Liver (tissue), 9 donors: Measurements from ENCODE around the gene BCKDHB. TPM values are rescaled to one million over a fixed set of nuclear protein-coding genes. Genes with fewer than 3 reads are reported as not detected.

Source experiments
- DNase-seq: peaks from one replicate; pipeline ENCODE4 v3.0.0-alpha.2; 2017; ENCODE audit warnings: low spot score
- H3K27ac ChIP-seq, 2 donors: one replicate each; pipeline ENCODE4 v1.7.0; 2013; ENCODE audit warnings: inconsistent platforms in 2 of 2, low read length in 2 of 2, control low read depth in 1 of 2, low read depth in 1 of 2, mild to moderate bottlenecking in 1 of 2
- H3K27me3 ChIP-seq, 4 donors: one replicate each; pipeline versions ENCODE4 v1.6.1 to v1.7.0; 2013; ENCODE audit warnings: low read length in 3 of 4, inconsistent platforms in 1 of 4, mild to moderate bottlenecking in 1 of 4, moderate library complexity in 1 of 4; ENCODE audit not compliant: control insufficient read depth in 4 of 4, insufficient read depth in 4 of 4
- H3K36me3 ChIP-seq, 4 donors: one replicate each; pipeline versions ENCODE4 v1.6.1 to v1.7.0; 2013; ENCODE audit warnings: low read length in 3 of 4, mild to moderate bottlenecking in 3 of 4, low read depth in 1 of 4, moderate library complexity in 1 of 4; ENCODE audit not compliant: control insufficient read depth in 4 of 4, insufficient read depth in 3 of 4
- H3K4me1 ChIP-seq, 4 donors: one replicate each; pipeline versions ENCODE4 v1.6.1 to v1.7.0; 2013; ENCODE audit warnings: low read length in 3 of 4, mild to moderate bottlenecking in 3 of 4, moderate library complexity in 1 of 4; ENCODE audit not compliant: control insufficient read depth in 4 of 4, insufficient read depth in 4 of 4
- H3K4me3 ChIP-seq, 3 donors: one replicate each; pipeline versions ENCODE4 v1.6.1 to v1.7.0; 2013; ENCODE audit warnings: low read length in 3 of 3, control low read depth in 1 of 3, low read depth in 1 of 3, mild to moderate bottlenecking in 1 of 3
- H3K9ac ChIP-seq, 2 donors: one replicate each; pipeline ENCODE4 v1.7.0; 2013; ENCODE audit warnings: low read length in 2 of 2, mild to moderate bottlenecking in 2 of 2, moderate library complexity in 2 of 2, control low read depth in 1 of 2, low read depth in 1 of 2
- H3K9me3 ChIP-seq, 4 donors: one replicate each; pipeline versions ENCODE4 v1.6.1 to v1.7.0; 2013; ENCODE audit warnings: low read length in 3 of 4; ENCODE audit not compliant: control insufficient read depth in 4 of 4
- ATF3 ChIP-seq: IDR thresholded peaks from 2 replicates; pipeline ENCODE4 v1.6.1; 2016; ENCODE audit warnings: antibody characterized with exemption
- CTCF ChIP-seq: fragments of 150-350 bp; IDR thresholded peaks from 2 replicates; pipeline ENCODE4 v1.5.1; 2017; ENCODE audit warnings: improper control_type of control experiment, low read depth, low read length; ENCODE audit not compliant: missing input control
- EGR1 ChIP-seq, 2 donors: IDR thresholded peaks; 2 replicates each; pipeline ENCODE4 v1.6.1; 2016 to 2018; ENCODE audit warnings: antibody characterized with exemption in 2 of 2, low read depth in 2 of 2
- FOXA1 ChIP-seq: IDR thresholded peaks from 2 replicates; pipeline ENCODE4 v1.6.1; 2016; ENCODE audit warnings: antibody characterized with exemption
- FOXA2 ChIP-seq: IDR thresholded peaks from 2 replicates; pipeline ENCODE4 v1.6.1; 2016; ENCODE audit warnings: antibody characterized with exemption
- GABPA ChIP-seq, 2 donors: IDR thresholded peaks in 1 of 2; conservative IDR thresholded peaks in 1 of 2; 2 replicates each; pipeline ENCODE4 v1.6.1; 2016; ENCODE audit warnings: antibody characterized with exemption in 2 of 2, mild to moderate bottlenecking in 1 of 2, moderate library complexity in 1 of 2
- HNF4A ChIP-seq, 2 donors: conservative IDR thresholded peaks; 2 replicates each; pipeline ENCODE4 v1.6.1; 2016; ENCODE audit warnings: antibody characterized with exemption in 2 of 2, mild to moderate bottlenecking in 2 of 2
- HNF4G ChIP-seq: IDR thresholded peaks from 2 replicates; pipeline ENCODE4 v1.6.1; 2016; ENCODE audit warnings: antibody characterized with exemption
- JUND ChIP-seq, 2 donors: IDR thresholded peaks; 2 replicates each; pipeline ENCODE4 v1.6.1; 2016; ENCODE audit warnings: antibody characterized with exemption in 2 of 2
- MAX ChIP-seq: IDR thresholded peaks from 2 replicates; pipeline ENCODE4 v1.6.1; 2016; ENCODE audit warnings: antibody characterized with exemption
- NR2F2 ChIP-seq: IDR thresholded peaks from 2 replicates; pipeline ENCODE4 v1.6.1; 2016; ENCODE audit warnings: antibody characterized with exemption
- RAD21 ChIP-seq, 2 donors: IDR thresholded peaks; 2 replicates each; pipeline ENCODE4 v1.6.1; 2016; ENCODE audit warnings: antibody characterized with exemption in 2 of 2, mild to moderate bottlenecking in 2 of 2
- REST ChIP-seq: IDR thresholded peaks from 2 replicates; pipeline ENCODE4 v1.6.1; 2016; ENCODE audit warnings: antibody characterized with exemption, mild to moderate bottlenecking
- RXRA ChIP-seq, 2 donors: IDR thresholded peaks; 2 replicates each; pipeline ENCODE4 v1.6.1; 2017 to 2018; ENCODE audit warnings: antibody characterized with exemption in 2 of 2, mild to moderate bottlenecking in 1 of 2
- SP1 ChIP-seq: IDR thresholded peaks from 2 replicates; pipeline ENCODE4 v1.6.1; 2018; ENCODE audit warnings: antibody characterized with exemption, mild to moderate bottlenecking
- TAF1 ChIP-seq: conservative IDR thresholded peaks from 2 replicates; pipeline ENCODE4 v1.6.1; 2016; ENCODE audit warnings: antibody characterized with exemption, mild to moderate bottlenecking
- YY1 ChIP-seq: IDR thresholded peaks from 2 replicates; pipeline ENCODE4 v1.6.1; 2016; ENCODE audit warnings: antibody characterized with exemption, mild to moderate bottlenecking
- ZBTB33 ChIP-seq: IDR thresholded peaks from 2 replicates; pipeline ENCODE4 v1.6.1; 2016; ENCODE audit warnings: antibody characterized with exemption
- WGBS: extraction: QIAGEN DNeasy Blood & Tissue Kit; methylation state at CpG from one replicate; pipeline ENCODE4 v1.1.7; 2013; 5-methylcytosine and 5-hydroxymethylcytosine counted together
- polyA plus RNA-seq, 2 donors: library from polyadenylated mRNA; stranded (reverse) in 1 of 2; unstranded in 1 of 2; fragments of 200-250 nt in 1 of 2; fragments of >200 nt in 1 of 2; fragmentation: Nextera tagmentation in 1 of 2; extraction: Ambion mirVana in 1 of 2; gene quantifications; one replicate each; pipeline versions ENCODE4 v1.2.1 to v1.2.3, GENCODE V29; 2013 to 2015
- total RNA-seq, 2 donors: library from RNA; depleted of rRNA; stranded (reverse); fragments of >200 nt; gene quantifications; one replicate each; pipeline ENCODE4 v1.2.3, GENCODE V29; 2014
- donor health status: healthy.
- donor health status: healthy.
- donor health status: healthy.
- donor health status: healthy.
- donor health status: healthy.

BCKDHB gene
- total and polyA plus RNA-seq, 4 donors, result 13.0 to 74.8 (median 31.6) TPM

- Histone ChIP-seq H3K9me3 (no peaks in the 10 kb centered on the region), H3K4me3 (no peak overlapping the region), H3K27ac (no peak overlapping the region), H3K9ac (no peak overlapping the region), H3K4me1 (peaks cover 2 to 13% (median 6%) of the 10 kb centered on the region in 4 donors), H3K27me3 (no peaks in the 10 kb centered on the region), H3K36me3 (no peaks in the 10 kb centered on the region)
- TF ChIP-seq ZBTB33 (no peak), FOXA2 (no peak), YY1 (no peak), CTCF (no peak), HNF4A (conservative IDR thresholded peaks at IDR 0.05) (no peak), NR2F2 (no peak), EGR1 (IDR thresholded peaks at IDR 0.05; ENCODE audit: low read depth in 2 of 2) (no peak), RAD21 (IDR thresholded peaks at IDR 0.05) (no peak), JUND (IDR thresholded peaks at IDR 0.05) (no peak), TAF1 (no peak), GABPA (IDR thresholded peaks at IDR 0.05 in 1 of 2, conservative IDR thresholded peaks at IDR 0.05 in 1 of 2) (no peak), MAX (no peak)
- WGBS, result 80% methylated on average over 4 of the region's 4 CpGs
- no peak for DNase-seq
These were observed 90.4 kb downstream of the BCKDHB start for GRCh38 chr6:80196906-80197305.

- Histone ChIP-seq H3K4me3 (no peak overlapping the region), H3K27ac (no peak overlapping the region), H3K4me1 (peaks cover 2 to 13% (median 6%) of the 10 kb centered on the region in 4 donors), H3K27me3 (no peaks in the 10 kb centered on the region), H3K9ac (no peak overlapping the region), H3K36me3 (no peaks in the 10 kb centered on the region), H3K9me3 (no peaks in the 10 kb centered on the region)
- TF ChIP-seq FOXA1, result no peak
- TF ChIP-seq CTCF, result no peak
- TF ChIP-seq RAD21 (IDR thresholded peaks at IDR 0.05), result peak in 1 of 2 donors; percentile 8
- TF ChIP-seq MAX, result no peak
- TF ChIP-seq GABPA (IDR thresholded peaks at IDR 0.05 in 1 of 2, conservative IDR thresholded peaks at IDR 0.05 in 1 of 2), result no peak
- no peak for TF ChIP-seq HNF4G
- TF ChIP-seq NR2F2, result no peak
- TF ChIP-seq YY1, result peak; percentile 78
- no peak for TF ChIP-seq JUND (IDR thresholded peaks at IDR 0.05)
- peak; percentile 15 for TF ChIP-seq REST
- peak; percentile 25 for TF ChIP-seq SP1
- TF ChIP-seq FOXA2, result no peak
- TF ChIP-seq TAF1, result no peak
- TF ChIP-seq EGR1 (IDR thresholded peaks at IDR 0.05; ENCODE audit: low read depth in 2 of 2), result no peak
- TF ChIP-seq HNF4A (conservative IDR thresholded peaks at IDR 0.05), result peak; percentile 50 to 66
- TF ChIP-seq ZBTB33, result no peak
- no peak for TF ChIP-seq ATF3
- peak; percentile 34 to 38 for TF ChIP-seq RXRA (IDR thresholded peaks at IDR 0.05)
- DNase-seq, result no peak
- WGBS, result 45% methylated on average over 1 of the region's 1 CpG
These were observed 91.0 kb downstream of the BCKDHB start for GRCh38 chr6:80197474-80197873.
